ENCODE measurements around the gene CYCS. TPM values are rescaled to one million over a fixed set of nuclear protein-coding genes. Genes with fewer than 3 reads are reported as not detected.

CYCS gene
- total RNA-seq, 3 donors from 2014 or later, result 373 to 418 (median 394) TPM

Other genes starting within 250 kb of the CYCS start
- gene OSBPL3, start 145.1 kb downstream of the CYCS start, total RNA-seq, result 10 to 100 TPM; 59.0 to 85.4 (median 81.8) TPM
- gene NPVF, start 103.2 kb upstream of the CYCS start, total RNA-seq, result not detected

Data from activated T-cell treated with anti-CD3 and anti-CD28 coated beads, Interleukin-2, amount 50 U/mL, for 4 hours (primary cell).